GM18507 (cell line): Measurements from ENCODE around the gene RPL37A.

Source experiments
- DNase-seq: peaks from one replicate; pipeline ENCODE4 v3.0.0; 2011; ENCODE audit warnings: low read depth; ENCODE audit not compliant: insufficient read length; ENCODE audit errors: extremely low spot score
- FAIRE-seq: peaks from 2 replicates; lab custom pipeline; 2011; peaks lifted over from hg19 to GRCh38; lab: Jason Lieb, UNC

The RPL37A gene

GRCh38 chr2:216539791-216540241 is 41.2 kb downstream of the RPL37A start:
- FAIRE-seq: peak; percentile 62

GRCh38 chr2:216540920-216541319 is 42.3 kb downstream of the RPL37A start:
- DNase-seq (no peak), FAIRE-seq (no peak)

More at GRCh38 chr2:216539791-216540241, 41.2 kb downstream of the RPL37A start:
- DNase-seq: no peak

DNA sequence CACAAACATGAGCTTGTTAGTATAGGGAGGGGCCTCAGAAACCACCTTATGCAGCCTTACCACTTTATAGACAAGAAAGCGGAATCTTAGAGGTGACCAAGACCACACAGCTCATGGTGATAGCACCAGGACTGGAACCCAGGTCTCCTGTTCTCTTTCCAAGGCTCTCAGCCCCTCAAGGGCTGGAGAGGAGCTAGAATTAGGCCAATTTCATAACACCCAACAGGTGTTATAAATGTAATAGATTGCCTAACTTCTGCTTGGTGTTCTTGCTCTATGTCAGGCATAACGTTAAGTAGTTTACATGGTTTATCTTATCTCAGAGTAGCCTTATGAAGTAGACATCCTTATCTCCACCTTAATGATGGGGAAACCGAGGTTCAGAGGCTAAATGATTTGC is 42.9 kb downstream of the RPL37A start:
- no peak for FAIRE-seq

GRCh38 chr2:216545359-216545758 is 46.7 kb downstream of the RPL37A start:
- DNase-seq: no peak
- FAIRE-seq: no peak

More for the DNA sequence above, 42.9 kb downstream of the RPL37A start:
- DNase-seq: no peak

- no peak for DNase-seq
- FAIRE-seq: no peak
These were observed 47.6 kb downstream of the RPL37A start for GRCh38 chr2:216546241-216546640.

DNA sequence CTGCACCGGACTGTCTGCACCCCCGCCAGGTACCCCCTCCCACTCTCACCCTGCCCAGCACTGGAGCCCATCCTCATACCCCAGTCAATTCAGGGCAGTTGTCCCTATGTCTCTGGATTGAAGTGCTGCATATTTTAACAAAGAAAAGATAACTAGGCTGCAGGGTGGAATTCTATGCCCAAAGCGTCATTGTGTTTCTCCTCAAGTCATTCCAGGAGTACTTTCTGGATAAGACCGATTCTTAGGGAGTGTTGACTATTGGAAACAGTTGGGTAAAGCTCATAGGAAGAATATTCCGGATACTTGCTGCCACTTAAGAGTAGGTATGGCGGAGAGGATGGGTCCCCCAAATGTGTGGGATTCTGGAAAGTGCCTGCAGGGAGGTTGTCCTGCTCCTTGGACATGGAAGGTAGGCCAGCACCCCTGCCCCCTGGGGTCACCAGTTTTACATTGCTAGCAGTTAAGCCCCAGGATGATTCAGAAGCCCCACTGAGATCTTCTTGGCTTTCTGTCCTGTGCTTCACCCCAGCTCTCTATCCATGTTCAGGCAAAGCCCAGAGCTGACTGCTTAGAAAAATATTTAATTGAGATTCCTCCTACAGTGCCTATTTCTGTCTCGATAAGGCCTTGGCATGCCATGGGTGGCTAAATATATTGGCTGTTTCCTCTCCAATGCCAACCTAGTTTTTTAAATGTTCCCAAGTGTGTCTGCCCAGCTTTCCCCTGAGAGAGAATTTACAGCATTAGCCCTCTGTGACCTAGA is 48.2 kb downstream of the RPL37A start:
- FAIRE-seq (no peak), DNase-seq (no peak)

DNA sequence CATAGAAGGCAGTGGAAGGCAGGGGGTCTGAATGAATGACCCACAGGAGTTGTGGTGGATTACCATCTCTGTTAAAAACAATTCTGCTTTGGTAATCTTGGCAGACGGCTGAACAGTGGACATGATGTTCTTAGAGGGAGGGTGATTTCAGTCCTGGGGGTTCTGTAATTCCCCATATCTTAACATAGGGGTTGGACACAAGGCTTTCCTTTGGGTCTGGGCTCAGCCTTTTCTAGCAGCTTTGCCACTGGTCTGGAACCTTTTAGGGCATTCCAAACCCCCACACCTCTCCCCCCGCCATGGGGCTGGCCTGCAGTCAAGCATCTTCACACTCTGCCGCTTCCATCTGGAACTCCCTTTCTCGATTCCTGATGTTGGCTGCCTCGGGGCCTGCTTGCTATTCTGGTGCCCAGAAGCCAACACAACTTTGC is 50.3 kb downstream of the RPL37A start:
- DNase-seq: no peak

DNA sequence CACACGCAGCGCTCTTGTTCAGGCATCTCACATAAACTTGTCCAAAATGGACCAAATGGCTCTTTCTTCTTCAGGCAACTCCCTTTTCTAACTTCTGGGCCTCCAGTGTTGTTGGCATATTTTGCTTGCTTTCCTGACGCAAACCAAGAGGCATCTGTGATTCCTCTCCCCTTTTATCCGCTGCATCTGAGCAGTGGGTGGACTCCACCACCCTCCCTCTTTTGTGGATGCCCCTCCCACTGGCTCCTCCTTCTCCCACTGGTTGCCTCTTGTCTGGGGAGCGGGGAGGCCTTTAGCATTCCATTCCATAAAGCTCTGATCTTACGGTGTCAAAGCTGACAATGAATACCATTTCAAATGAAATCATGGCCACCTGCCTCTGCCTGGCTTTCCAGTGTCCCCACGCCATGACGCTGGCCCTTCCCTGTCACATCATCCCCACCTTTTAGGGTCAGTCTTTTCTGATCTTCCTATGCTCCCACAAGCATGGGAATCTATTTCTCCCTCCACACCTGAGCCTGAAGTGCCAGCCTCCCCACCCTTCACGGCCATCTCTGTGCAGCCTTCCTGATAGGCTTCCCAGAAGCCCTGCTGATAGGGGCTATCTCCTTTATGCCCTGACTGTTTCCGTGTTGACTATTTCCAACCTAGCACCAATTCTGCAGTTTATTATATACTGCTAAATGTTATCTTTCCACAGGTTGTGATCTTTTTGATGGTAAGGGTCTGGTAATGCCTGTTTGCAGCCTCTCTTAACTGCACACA is 51.5 kb downstream of the RPL37A start:
- no peak for FAIRE-seq
- no peak for DNase-seq

More for the DNA sequence above, 50.3 kb downstream of the RPL37A start:
- no peak for FAIRE-seq

DNA sequence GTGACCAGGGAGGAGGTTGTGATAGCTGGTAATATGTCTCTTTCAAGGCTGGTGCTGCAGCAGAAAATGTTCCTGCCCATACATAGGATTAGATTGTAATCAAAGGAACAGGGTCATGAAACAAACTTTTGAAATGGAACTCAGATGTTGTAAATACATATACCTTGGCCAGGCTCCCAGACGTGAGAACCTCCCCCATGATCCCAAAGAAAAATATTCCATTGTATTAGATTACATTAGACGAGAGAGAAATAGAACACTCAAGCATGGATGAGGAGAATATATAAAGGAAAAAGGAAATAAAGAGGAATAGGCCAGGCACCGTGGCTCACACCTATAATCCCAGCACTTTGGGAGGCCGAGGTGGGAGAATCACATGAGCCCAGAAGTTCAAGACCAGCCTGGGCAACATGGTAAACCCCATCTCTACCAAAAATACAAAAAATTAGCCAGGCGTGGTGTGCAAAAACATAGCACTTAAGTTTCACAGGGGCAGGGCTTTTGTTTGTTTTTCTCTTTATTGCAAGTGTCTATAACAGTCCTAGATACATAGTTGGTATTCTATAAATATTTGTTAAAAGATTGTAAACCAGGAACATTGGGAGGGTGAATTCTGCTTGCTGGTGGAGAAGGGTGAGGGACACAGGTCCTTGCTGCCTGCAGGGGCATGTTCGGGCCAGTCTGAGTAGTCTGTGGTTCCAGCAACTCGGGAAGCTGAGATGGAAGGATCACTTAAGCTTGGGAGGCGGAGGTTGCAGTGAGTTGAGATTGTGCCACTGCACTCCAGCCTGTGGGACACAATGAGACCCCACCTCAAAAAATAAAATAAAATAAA is 52.8 kb downstream of the RPL37A start:
- no peak for FAIRE-seq
- no peak for DNase-seq

DNA sequence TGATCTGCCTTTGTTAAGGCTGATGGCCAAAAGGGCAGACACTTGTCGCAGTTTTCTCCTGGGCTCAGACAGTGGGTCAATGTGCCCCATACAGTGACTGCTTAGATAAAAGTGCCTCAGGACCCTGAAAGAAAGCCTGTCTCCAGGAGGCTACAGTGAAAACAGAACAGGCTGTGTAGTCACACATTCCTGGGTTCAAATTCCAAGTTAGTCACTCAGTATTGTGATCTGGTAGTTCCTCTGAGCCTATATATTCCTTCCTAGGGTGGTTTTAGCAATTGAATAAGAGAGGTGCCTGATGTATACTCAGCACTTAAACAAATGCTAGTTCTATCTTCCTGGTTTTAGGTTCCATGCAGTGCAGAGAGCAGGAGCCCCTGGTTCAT is 54.4 kb downstream of the RPL37A start:
- no peak for DNase-seq

More for the DNA sequence above, 54.4 kb downstream of the RPL37A start:
- FAIRE-seq: no peak
